ENCODE measurements around the gene ID4.
A peak's percentile ranks its signal among the peaks of the same experiment; 100 is the strongest.

Gene ID4

DNA sequence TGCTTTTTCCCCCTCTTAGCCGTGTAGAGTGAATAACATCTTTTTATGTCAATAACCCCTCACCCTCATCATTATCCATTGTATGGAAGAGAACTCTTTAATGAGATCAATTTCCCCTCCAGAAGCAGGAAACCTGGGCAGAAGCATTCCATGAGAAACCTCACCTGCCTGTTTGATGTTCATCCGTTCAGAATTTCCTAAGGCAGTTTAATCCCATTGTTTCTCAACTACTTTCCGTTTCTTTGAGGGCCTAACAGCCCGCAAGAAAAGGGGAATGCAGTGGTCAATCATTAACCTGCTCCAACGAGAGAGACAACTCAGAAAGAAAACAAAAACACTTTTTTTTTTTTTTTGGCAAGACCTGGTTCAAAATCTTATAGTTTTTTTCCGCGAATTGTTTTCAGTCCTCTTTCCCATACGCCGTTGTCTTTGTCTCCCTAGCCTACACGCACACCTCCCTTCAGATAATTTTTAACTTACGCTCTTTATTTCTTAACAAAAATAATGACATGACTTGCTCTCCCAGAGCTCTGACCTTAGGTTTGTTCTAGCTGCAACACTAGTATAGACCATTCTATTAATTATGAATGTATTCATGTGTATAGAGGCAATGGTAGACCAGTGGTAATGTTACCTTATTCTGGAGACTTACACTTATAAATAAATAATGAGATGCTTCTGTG, 25.6 kb upstream of the ID4 start:
- Histone ChIP-seq H3K9me3 (ENCODE audit: insufficient read depth, low read length) (no peaks in the 10 kb centered on the region), H4K20me1 (ENCODE audit: insufficient read depth, low read length) (no peaks in the 10 kb centered on the region), H3K9ac (ENCODE audit: low read length) (no peak overlapping the region), H3K27me3 (ENCODE audit: low read depth, low read length) (no peaks in the 10 kb centered on the region), H3K27ac (ENCODE audit: low read length) (no peak overlapping the region), H3K4me3 (ENCODE audit: low read length) (no peak overlapping the region), H2AFZ (ENCODE audit: low read depth, low read length) (no peak overlapping the region), H3K4me1 (ENCODE audit: low read length) (no peaks in the 10 kb centered on the region), H3K4me2 (ENCODE audit: low read length) (no peak overlapping the region), H3K36me3 (replicated peaks; ENCODE audit: low read depth, low read length) (no peaks in the 10 kb centered on the region), H3K79me2 (ENCODE audit: low read length) (no peaks in the 10 kb centered on the region)
- TF ChIP-seq CTCF (IDR thresholded peaks at IDR 0.05; ENCODE audit: low read depth, low read length) (no peak), EZH2phosphoT487 (IDR thresholded peaks at IDR 0.05; ENCODE audit: low read depth) (no peak)

GRCh38 chr6:19812512-19813119, 24.6 kb upstream of the ID4 start:
- TF ChIP-seq EZH2phosphoT487 (IDR thresholded peaks at IDR 0.05; ENCODE audit: low read depth) = no peak
- peak; percentile 25; the same call in 1 of the 2 replicates for TF ChIP-seq CTCF (IDR thresholded peaks at IDR 0.05; ENCODE audit: low read depth, low read length)
- no peaks in the 10 kb centered on the region for H3K27me3 ChIP-seq (ENCODE audit: low read depth, low read length)
- no peaks in the 10 kb centered on the region for H3K4me1 ChIP-seq (ENCODE audit: low read length)
- H3K79me2 ChIP-seq (ENCODE audit: low read length) = no peaks in the 10 kb centered on the region
- H3K4me3 ChIP-seq (ENCODE audit: low read length) = no peak overlapping the region
- H3K27ac ChIP-seq (ENCODE audit: low read length) = no peak overlapping the region
- no peak overlapping the region for H2AFZ ChIP-seq (ENCODE audit: low read depth, low read length)
- H3K36me3 ChIP-seq (replicated peaks; ENCODE audit: low read depth, low read length) = no peaks in the 10 kb centered on the region
- no peaks in the 10 kb centered on the region for H4K20me1 ChIP-seq (ENCODE audit: insufficient read depth, low read length)
- no peak overlapping the region for H3K9ac ChIP-seq (ENCODE audit: low read length)
- H3K9me3 ChIP-seq (ENCODE audit: insufficient read depth, low read length) = no peaks in the 10 kb centered on the region
- H3K4me2 ChIP-seq (ENCODE audit: low read length) = no peak overlapping the region

- Histone ChIP-seq H3K4me2 (ENCODE audit: low read length) (no peak overlapping the region), H2AFZ (ENCODE audit: low read depth, low read length) (no peak overlapping the region), H3K9me3 (ENCODE audit: insufficient read depth, low read length) (no peaks in the 10 kb centered on the region), H4K20me1 (ENCODE audit: insufficient read depth, low read length) (no peaks in the 10 kb centered on the region), H3K9ac (ENCODE audit: low read length) (no peak overlapping the region), H3K4me1 (ENCODE audit: low read length) (no peaks in the 10 kb centered on the region), H3K27ac (ENCODE audit: low read length) (no peak overlapping the region), H3K4me3 (ENCODE audit: low read length) (no peak overlapping the region), H3K27me3 (ENCODE audit: low read depth, low read length) (no peaks in the 10 kb centered on the region), H3K36me3 (replicated peaks; ENCODE audit: low read depth, low read length) (no peaks in the 10 kb centered on the region), H3K79me2 (ENCODE audit: low read length) (no peaks in the 10 kb centered on the region)
- TF ChIP-seq CTCF (IDR thresholded peaks at IDR 0.05; ENCODE audit: low read depth, low read length) = no peak
- TF ChIP-seq EZH2phosphoT487 (IDR thresholded peaks at IDR 0.05; ENCODE audit: low read depth) = no peak
Measured at GRCh38 chr6:19818805-19819204, 18.4 kb upstream of the ID4 start.

GRCh38 chr6:19824058-19824807, 12.9 kb upstream of the ID4 start:
- no peaks in the 10 kb centered on the region for H3K9me3 ChIP-seq (ENCODE audit: insufficient read depth, low read length)
- H4K20me1 ChIP-seq (ENCODE audit: insufficient read depth, low read length) = no peaks in the 10 kb centered on the region
- TF ChIP-seq CTCF (IDR thresholded peaks at IDR 0.05; ENCODE audit: low read depth, low read length) (no peak), EZH2phosphoT487 (IDR thresholded peaks at IDR 0.05; ENCODE audit: low read depth) (no peak)
- no peaks in the 10 kb centered on the region for H3K4me1 ChIP-seq (ENCODE audit: low read length)
- no peak overlapping the region for H3K27ac ChIP-seq (ENCODE audit: low read length)
- H2AFZ ChIP-seq (ENCODE audit: low read depth, low read length) = no peak overlapping the region
- H3K79me2 ChIP-seq (ENCODE audit: low read length) = no peaks in the 10 kb centered on the region
- H3K4me2 ChIP-seq (ENCODE audit: low read length) = no peak overlapping the region
- H3K27me3 ChIP-seq (ENCODE audit: low read depth, low read length) = no peaks in the 10 kb centered on the region
- no peak overlapping the region for H3K9ac ChIP-seq (ENCODE audit: low read length)
- no peaks in the 10 kb centered on the region for H3K36me3 ChIP-seq (replicated peaks; ENCODE audit: low read depth, low read length)
- H3K4me3 ChIP-seq (ENCODE audit: low read length) = no peak overlapping the region

Data from OCI-LY3 (cell line).